ENCODE measurements around the gene KHSRP.
"Not testable (repeated sequence)": the region's sequence is repeated elsewhere in the genome, so short reads cannot be mapped to it uniquely, and the experiment has no call there.

KHSRP gene

GRCh38 chr19:6450166-6450565 lies 25.6 kb upstream of the KHSRP start:
- no peak for DNase-seq

- DNase-seq, result no peak
Measured at GRCh38 chr19:6448045-6448444, 23.4 kb upstream of the KHSRP start.

- no peak for DNase-seq
Measured at GRCh38 chr19:6446452-6446851, 21.8 kb upstream of the KHSRP start.

- no peak for DNase-seq
Measured at GRCh38 chr19:6443986-6444385, 19.4 kb upstream of the KHSRP start.

GRCh38 chr19:6442087-6442688 lies 17.6 kb upstream of the KHSRP start:
- DNase-seq, result no peak

- no peak for DNase-seq
Measured at GRCh38 chr19:6440905-6441304, 16.3 kb upstream of the KHSRP start.

- no peak for DNase-seq
Measured at GRCh38 chr19:6439743-6440142, 15.1 kb upstream of the KHSRP start.

GRCh38 chr19:6433663-6434062 lies 9.1 kb upstream of the KHSRP start, which contains the start of gene SLC25A41:
Gene SLC25A41 (minus strand): TSS chr19:6433763. CDS start chr19:6433693, 70 bp downstream.
- no peak for DNase-seq

GRCh38 chr19:6433165-6433564 lies 8.6 kb upstream of the KHSRP start:
- no peak for DNase-seq

GRCh38 chr19:6431891-6432290 lies 7.3 kb upstream of the KHSRP start:
- no peak for DNase-seq

- no peak for DNase-seq
Measured at GRCh38 chr19:6429419-6430221, 5.0 kb upstream of the KHSRP start.

- not testable (repeated sequence) for DNase-seq
Measured at GRCh38 chr19:6428692-6429418, 4.2 kb upstream of the KHSRP start.

- DNase-seq, result no peak
Measured at GRCh38 chr19:6427131-6427530, 2.5 kb upstream of the KHSRP start.

GRCh38 chr19:6425732-6426620 lies 1.4 kb upstream of the KHSRP start:
- DNase-seq, result no peak

- DNase-seq, result peak; percentile 100
Measured at GRCh38 chr19:6424939-6425731, 524 bp upstream of the KHSRP start.

GRCh38 chr19:6423499-6424194 lies 964 bp downstream of the KHSRP start:
- DNase-seq, result peak; percentile 40

GRCh38 chr19:6421075-6422014 lies 3.3 kb downstream of the KHSRP start:
- no peak for DNase-seq

- no peak for DNase-seq
Measured at GRCh38 chr19:6418562-6418932, 6.1 kb downstream of the KHSRP start.

- DNase-seq, result no peak
Measured at GRCh38 chr19:6417713-6418561, 6.7 kb downstream of the KHSRP start.
